ENCODE measurements around the gene RPS24.
"Not testable (repeated sequence)": the region's sequence is repeated elsewhere in the genome, so short reads cannot be mapped to it uniquely, and the experiment has no call there.

Gene RPS24

GRCh38 chr10:78062296-78062695, 28.6 kb downstream of the RPS24 start:
- TF ChIP-seq CTCF (conservative IDR thresholded peaks at IDR 0.05; ENCODE audit: low read depth), result no peak
- H3K27ac ChIP-seq, result no peak overlapping the region
- DNase-seq (ENCODE audit: low spot score), result no peak
- POLR2A ChIA-PET (ENCODE audit: low non-redundant PET), result no interaction called here
- CTCF ChIA-PET, result interaction anchor here (1.2 kb wide), 1 partner anchor 12 kb away, joined by 4 read pairs; no protein-coding TSS in a partner anchor

- CTCF ChIA-PET, result interaction anchor here (0.5 to 1.2 kb wide), 4 partner anchors 11 to 1159 kb away, joined by 3 to 7 read pairs (median 5); no protein-coding TSS in a partner anchor
Observed at GRCh38 chr10:78063236-78063635, 29.6 kb downstream of the RPS24 start.

GRCh38 chr10:78064919-78065318, 31.3 kb downstream of the RPS24 start:
- POLR2A ChIA-PET (ENCODE audit: low non-redundant PET); DNase-seq (ENCODE audit: low spot score); CTCF ChIA-PET; H3K27ac ChIP-seq: not testable (repeated sequence)

More at GRCh38 chr10:78063236-78063635, 29.6 kb downstream of the RPS24 start:
- no peak overlapping the region for H3K27ac ChIP-seq
- DNase-seq (ENCODE audit: low spot score), result no peak
- POLR2A ChIA-PET (ENCODE audit: low non-redundant PET), result no interaction called here
- no peak for TF ChIP-seq CTCF (conservative IDR thresholded peaks at IDR 0.05; ENCODE audit: low read depth)

GRCh38 chr10:78065611-78066010, 31.9 kb downstream of the RPS24 start:
- CTCF ChIA-PET, result no interaction called here
- TF ChIP-seq CTCF (conservative IDR thresholded peaks at IDR 0.05; ENCODE audit: low read depth), result no peak
- no peak for DNase-seq (ENCODE audit: low spot score)

GRCh38 chr10:78066012-78066411, 32.3 kb downstream of the RPS24 start:
- DNase-seq (ENCODE audit: low spot score), result no peak
- ChIA-PET POLR2A (ENCODE audit: low non-redundant PET) (no interaction called here), CTCF (no interaction called here)
- no peak overlapping the region for H3K27ac ChIP-seq
- no peak for TF ChIP-seq CTCF (conservative IDR thresholded peaks at IDR 0.05; ENCODE audit: low read depth)

More at GRCh38 chr10:78065611-78066010, 31.9 kb downstream of the RPS24 start:
- no peak overlapping the region for H3K27ac ChIP-seq
- POLR2A ChIA-PET (ENCODE audit: low non-redundant PET), result no interaction called here

GRCh38 chr10:78066728-78067430, 33.2 kb downstream of the RPS24 start:
- no peak for TF ChIP-seq CTCF (conservative IDR thresholded peaks at IDR 0.05; ENCODE audit: low read depth)
- ChIA-PET POLR2A (ENCODE audit: low non-redundant PET) (no interaction called here), CTCF (interaction anchor here (0.7 to 1.2 kb wide), 2 partner anchors 12 to 19 kb away, joined by 3 to 7 read pairs; no protein-coding TSS in a partner anchor)
- no peak for DNase-seq (ENCODE audit: low spot score)
- no peak overlapping the region for H3K27ac ChIP-seq

- ChIA-PET POLR2A (ENCODE audit: low non-redundant PET) (no interaction called here), CTCF (interaction anchor here (1.3 kb wide), 1 partner anchor 22 kb away, joined by 5 read pairs; no protein-coding TSS in a partner anchor)
- TF ChIP-seq CTCF (conservative IDR thresholded peaks at IDR 0.05; ENCODE audit: low read depth), result no peak
- DNase-seq (ENCODE audit: low spot score), result no peak
- no peak overlapping the region for H3K27ac ChIP-seq
Observed at GRCh38 chr10:78069151-78069550, 35.5 kb downstream of the RPS24 start.

GRCh38 chr10:78070064-78070463, 36.4 kb downstream of the RPS24 start:
- POLR2A ChIA-PET (ENCODE audit: low non-redundant PET); CTCF ChIA-PET; H3K27ac ChIP-seq; DNase-seq (ENCODE audit: low spot score): not testable (repeated sequence)

Data from RWPE1 (cell line).